Measurements from ENCODE around the gene LBH. TPM values are rescaled to one million over a fixed set of nuclear protein-coding genes. Genes with fewer than 3 reads are reported as not detected.

The LBH gene
- total RNA-seq, 4 donors from 2014 or later, result 2.4 to 22.7 (median 17.6) TPM

- H3K4me3 ChIP-seq, result no peak overlapping the region
- TF ChIP-seq CTCF (IDR thresholded peaks at IDR 0.05) (no peak), POLR2A (IDR thresholded peaks at IDR 0.05) (no peak)
- H3K27ac ChIP-seq, result no peak overlapping the region
- H3K36me3 ChIP-seq, result peaks cover 0 to 20% (median 6%) of the 10 kb centered on the region in 3 donors
- H3K4me1 ChIP-seq, result peaks cover 4 to 13% (median 6%) of the 10 kb centered on the region in 3 donors
- DNase-seq, result no peak
- no peaks in the 10 kb centered on the region for H3K9me3 ChIP-seq
- H3K27me3 ChIP-seq, result no peaks in the 10 kb centered on the region
- 64% methylated on average over 2 of the region's 2 CpGs for WGBS, 2 donors
- intact Hi-C loops (cut with DNase I), result no loop called here
Observed at GRCh38 chr2:30260941-30261340, 29.6 kb downstream of the LBH start.

GRCh38 chr2:30261695-30262211 is 30.4 kb downstream of the LBH start:
- intact Hi-C loops (cut with DNase I), result no loop called here

GRCh38 chr2:30262716-30263309 is 31.5 kb downstream of the LBH start:
- WGBS, 2 donors, result 93 to 94% methylated on average over 5 of the region's 5 CpGs

More at GRCh38 chr2:30261695-30262211, 30.4 kb downstream of the LBH start:
- DNase-seq, result no peak
- peaks cover 0 to 20% (median 4%) of the 10 kb centered on the region in 3 donors for H3K36me3 ChIP-seq
- H3K4me1 ChIP-seq, result peaks cover 11 to 13% (median 13%) of the 10 kb centered on the region in 3 donors
- no peaks in the 10 kb centered on the region for H3K9me3 ChIP-seq
- H3K27ac ChIP-seq, result no peak overlapping the region
- H3K4me3 ChIP-seq, result no peak overlapping the region
- TF ChIP-seq CTCF (IDR thresholded peaks at IDR 0.05) (no peak), POLR2A (IDR thresholded peaks at IDR 0.05) (no peak)
- no peaks in the 10 kb centered on the region for H3K27me3 ChIP-seq

GRCh38 chr2:30264274-30264673 is 32.9 kb downstream of the LBH start:
- Histone ChIP-seq H3K4me3 (no peak overlapping the region), H3K36me3 (no peaks in the 10 kb centered on the region), H3K9me3 (no peaks in the 10 kb centered on the region), H3K27ac (no peak overlapping the region), H3K27me3 (no peaks in the 10 kb centered on the region), H3K4me1 (peaks cover 13 to 34% (median 15%) of the 10 kb centered on the region in 3 donors)
- no peak for DNase-seq
- 71 to 77% methylated on average over 3 of the region's 3 CpGs for WGBS, 2 donors
- TF ChIP-seq CTCF (IDR thresholded peaks at IDR 0.05), result no peak
- TF ChIP-seq POLR2A (IDR thresholded peaks at IDR 0.05), result no peak
- intact Hi-C loops (cut with DNase I), result no loop called here

More at GRCh38 chr2:30262716-30263309, 31.5 kb downstream of the LBH start:
- intact Hi-C loops (cut with DNase I), result no loop called here
- DNase-seq, result no peak
- Histone ChIP-seq H3K27me3 (no peaks in the 10 kb centered on the region), H3K27ac (no peak overlapping the region), H3K36me3 (peaks cover 0 to 14% (median 0%) of the 10 kb centered on the region in 3 donors), H3K4me1 (peaks cover 11 to 21% (median 13%) of the 10 kb centered on the region in 3 donors), H3K9me3 (no peaks in the 10 kb centered on the region), H3K4me3 (no peak overlapping the region)
- TF ChIP-seq CTCF (IDR thresholded peaks at IDR 0.05), result no peak

- Histone ChIP-seq H3K4me3 (no peak overlapping the region), H3K9me3 (no peaks in the 10 kb centered on the region), H3K27ac (peak overlapping the region; percentile 28 to 67 (median 52)), H3K36me3 (no peaks in the 10 kb centered on the region), H3K27me3 (no peaks in the 10 kb centered on the region), H3K4me1 (peaks cover 13 to 34% (median 15%) of the 10 kb centered on the region in 3 donors)
- no peak for DNase-seq
- TF ChIP-seq CTCF (IDR thresholded peaks at IDR 0.05), result no peak
- no peak for TF ChIP-seq POLR2A (IDR thresholded peaks at IDR 0.05)
- WGBS, 2 donors, result 50 to 55% methylated on average over 4 of the region's 4 CpGs
- intact Hi-C loops (cut with DNase I), result no loop called here
Observed at GRCh38 chr2:30265052-30266015, 34.0 kb downstream of the LBH start.
